Calu3 (cell line): Measurements from ENCODE around the gene PBX3. TPM values are rescaled to one million over a fixed set of nuclear protein-coding genes. Genes with fewer than 3 reads are reported as not detected.

ENCODE experiments used
- BruUV-seq: library from RNA; stranded (reverse); fragments of 400-500 nt; replicated peaks from 2 replicates; lab custom pipeline; 2021; lab: Mats Ljungman, UMichigan
- CTCF ChIA-PET: fragments of 300-600 bp; sonication (Branson Sonifier 250); formaldehyde crosslinking; loops from one replicate; lab custom pipeline; 2022; ENCODE audit warnings: antibody characterized with exemption; lab: Charles Lee
- DNase-seq: peaks from one replicate; pipeline ENCODE4 v3.0.0; 2022
- H3K27ac Mint-ChIP-seq: one replicate; pipeline ENCODE4 v1.8.0; 2022; ENCODE audit warnings: mixed read lengths; ENCODE audit not compliant: unreplicated experiment
- H3K27me3 Mint-ChIP-seq: one replicate; pipeline ENCODE4 v1.8.0; 2022; ENCODE audit warnings: mixed read lengths; ENCODE audit not compliant: unreplicated experiment
- H3K36me3 Mint-ChIP-seq: one replicate; pipeline ENCODE4 v1.8.0; 2022; ENCODE audit warnings: mild to moderate bottlenecking, moderate library complexity, mixed read lengths; ENCODE audit not compliant: insufficient read depth, unreplicated experiment
- H3K4me1 Mint-ChIP-seq: one replicate; pipeline ENCODE4 v1.8.0; 2022; ENCODE audit warnings: mild to moderate bottlenecking, low read depth, mixed read lengths; ENCODE audit not compliant: unreplicated experiment
- H3K4me3 Mint-ChIP-seq: one replicate; pipeline ENCODE4 v1.8.0; 2022; ENCODE audit warnings: mild to moderate bottlenecking, low read depth, moderate library complexity, mixed read lengths; ENCODE audit not compliant: unreplicated experiment
- H3K9me3 Mint-ChIP-seq: one replicate; pipeline ENCODE4 v1.8.0; 2022; ENCODE audit warnings: low read depth, mixed read lengths; ENCODE audit not compliant: unreplicated experiment
- CTCF ChIP-seq: fragments of 200-600 bp; IDR thresholded peaks from one replicate; pipeline ENCODE4 v1.8.0; 2022; ENCODE audit warnings: antibody characterized with exemption; ENCODE audit not compliant: unreplicated experiment
- intact Hi-C: fragments of 100-400 bp; cut with micrococcal nuclease; formaldehyde crosslinking; loops from one replicate; pipeline ENCODE4 v1.10.0; 2022; ENCODE audit not compliant: unreplicated experiment
- total RNA-seq: library from RNA; stranded (reverse); gene quantifications from 2 replicates; pipeline ENCODE4 v1.2.3, GENCODE V29; 2022

PBX3 gene
- total RNA-seq, 1 experiment from 2014 or later: 8.0 TPM

- no peaks in the 10 kb centered on the region for H3K9me3 Mint-ChIP-seq
- BruUV-seq: no TSS peak
- H3K36me3 Mint-ChIP-seq: peaks cover 13% of the 10 kb centered on the region
- no peak for DNase-seq
- no peak for TF ChIP-seq CTCF
- intact Hi-C loops: no loop called here
- H3K27me3 Mint-ChIP-seq: no peaks in the 10 kb centered on the region
- H3K4me3 Mint-ChIP-seq: no peak overlapping the region
- CTCF ChIA-PET: no interaction called here
- no peak overlapping the region for H3K27ac Mint-ChIP-seq
- peaks cover 12% of the 10 kb centered on the region for H3K4me1 Mint-ChIP-seq
Observed at GRCh38 chr9:125703662-125704061, 43.5 kb upstream of the PBX3 start.

GRCh38 chr9:125705893-125706292 lies 41.3 kb upstream of the PBX3 start:
- Mint-ChIP-seq H3K27ac (peak overlapping the region; percentile 43), H3K9me3 (no peaks in the 10 kb centered on the region), H3K36me3 (peaks cover 13% of the 10 kb centered on the region), H3K4me3 (peak overlapping the region; percentile 78), H3K27me3 (no peaks in the 10 kb centered on the region), H3K4me1 (peaks cover 12% of the 10 kb centered on the region)
- intact Hi-C loops: no loop called here
- no TSS peak for BruUV-seq
- DNase-seq: no peak
- no peak for TF ChIP-seq CTCF
- CTCF ChIA-PET: interaction anchor here (0.6 kb wide), 1 partner anchor 704 kb away, joined by 3 read pairs; no protein-coding TSS in a partner anchor

GRCh38 chr9:125706651-125707471 lies 40.3 kb upstream of the PBX3 start, which contains the start of gene MAPKAP1:
TSS of gene MAPKAP1 (minus strand) at chr9:125707208. CDS start at chr9:125672574, 34,634 bp downstream.
- H3K4me1 Mint-ChIP-seq: peaks cover 12% of the 10 kb centered on the region
- no peak for TF ChIP-seq CTCF
- H3K27ac Mint-ChIP-seq: peak within 1 kb of the TSS; percentile 43
- peak within 1 kb of the TSS; percentile 78 for H3K4me3 Mint-ChIP-seq
- intact Hi-C loops: no loop called here
- peaks cover 13% of the 10 kb centered on the region for H3K36me3 Mint-ChIP-seq
- H3K9me3 Mint-ChIP-seq: no peaks in the 10 kb centered on the region
- no peaks in the 10 kb centered on the region for H3K27me3 Mint-ChIP-seq
- CTCF ChIA-PET: interaction anchor here (0.6 to 1.0 kb wide), 2 partner anchors 148 to 312 kb away, joined by 4 read pairs; no protein-coding TSS in a partner anchor
- no TSS peak for BruUV-seq
- peak; percentile 93 for DNase-seq

GRCh38 chr9:125707472-125707804 lies 39.7 kb upstream of the PBX3 start:
- Mint-ChIP-seq H3K36me3 (peaks cover 13% of the 10 kb centered on the region), H3K27me3 (no peaks in the 10 kb centered on the region), H3K4me3 (peak overlapping the region; percentile 78), H3K27ac (no peak overlapping the region), H3K9me3 (no peaks in the 10 kb centered on the region), H3K4me1 (peaks cover 12% of the 10 kb centered on the region)
- intact Hi-C loops: no loop called here
- no TSS peak for BruUV-seq
- no peak for DNase-seq
- CTCF ChIA-PET: interaction anchor here (0.6 to 1.0 kb wide), 2 partner anchors 149 to 312 kb away, joined by 4 read pairs; no protein-coding TSS in a partner anchor
- TF ChIP-seq CTCF: no peak
